Nephron (organoid): ENCODE measurements around the gene MALRD1.

Experiments used
- H3K27ac Mint-ChIP-seq, 3 experiments: 2 replicates each; pipeline ENCODE4 v1.8.0; 2020; ENCODE audit warnings: mixed read lengths in 3 of 3, mild to moderate bottlenecking in 2 of 3, moderate library complexity in 1 of 3
- H3K27me3 Mint-ChIP-seq: 2 replicates; pipeline ENCODE4 v1.8.0; 2021; ENCODE audit warnings: low read depth, mild to moderate bottlenecking, moderate library complexity, mixed read lengths
- H3K36me3 Mint-ChIP-seq: 2 replicates; pipeline ENCODE4 v1.8.0; 2020; ENCODE audit warnings: low read depth, mixed read lengths
- H3K4me1 Mint-ChIP-seq: 2 replicates; pipeline ENCODE4 v1.8.0; 2020; ENCODE audit warnings: mixed read lengths
- H3K4me3 Mint-ChIP-seq, 3 experiments: 2 replicates each; pipeline ENCODE4 v1.8.0; 2020; ENCODE audit warnings: mild to moderate bottlenecking in 3 of 3, mixed read lengths in 3 of 3, moderate library complexity in 2 of 3
- H3K9me3 Mint-ChIP-seq: 2 replicates; pipeline ENCODE4 v1.8.0; 2020; ENCODE audit warnings: mixed read lengths
- TF ChIP-seq, protein P1 (sequence below), 3 experiments: fragments of 200-600 bp; sonication (generic); IDR thresholded peaks; one replicate each; pipeline ENCODE4 v1.5.0; 2021; ENCODE audit warnings: antibody characterized with exemption in 3 of 3; ENCODE audit not compliant: unreplicated experiment in 3 of 3

MALRD1 gene

DNA sequence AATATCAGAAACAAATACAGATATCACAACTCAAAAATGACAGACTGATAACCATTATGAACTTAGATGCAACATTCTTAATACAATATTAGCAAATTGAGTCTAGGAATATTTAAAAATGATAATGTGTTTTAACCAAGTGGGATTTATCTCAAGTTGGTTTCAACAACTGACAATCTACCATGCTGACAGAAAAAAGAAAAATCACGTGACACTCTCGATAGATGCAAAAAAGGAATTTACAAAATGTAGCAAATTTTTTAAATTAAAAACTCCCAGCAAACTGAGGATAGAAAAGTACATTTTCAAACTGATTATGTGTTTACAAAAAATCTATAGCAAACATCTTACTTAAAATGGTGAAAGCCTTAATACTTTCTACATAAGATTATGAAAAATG lies 177.4 kb downstream of the MALRD1 start:
- Mint-ChIP-seq H3K9me3 (no peaks in the 10 kb centered on the region), H3K4me3 (no peak overlapping the region), H3K27ac (no peak overlapping the region), H3K4me1 (no peaks in the 10 kb centered on the region), H3K27me3 (no peaks in the 10 kb centered on the region), H3K36me3 (no peaks in the 10 kb centered on the region)
- TF ChIP-seq, protein P1, sequence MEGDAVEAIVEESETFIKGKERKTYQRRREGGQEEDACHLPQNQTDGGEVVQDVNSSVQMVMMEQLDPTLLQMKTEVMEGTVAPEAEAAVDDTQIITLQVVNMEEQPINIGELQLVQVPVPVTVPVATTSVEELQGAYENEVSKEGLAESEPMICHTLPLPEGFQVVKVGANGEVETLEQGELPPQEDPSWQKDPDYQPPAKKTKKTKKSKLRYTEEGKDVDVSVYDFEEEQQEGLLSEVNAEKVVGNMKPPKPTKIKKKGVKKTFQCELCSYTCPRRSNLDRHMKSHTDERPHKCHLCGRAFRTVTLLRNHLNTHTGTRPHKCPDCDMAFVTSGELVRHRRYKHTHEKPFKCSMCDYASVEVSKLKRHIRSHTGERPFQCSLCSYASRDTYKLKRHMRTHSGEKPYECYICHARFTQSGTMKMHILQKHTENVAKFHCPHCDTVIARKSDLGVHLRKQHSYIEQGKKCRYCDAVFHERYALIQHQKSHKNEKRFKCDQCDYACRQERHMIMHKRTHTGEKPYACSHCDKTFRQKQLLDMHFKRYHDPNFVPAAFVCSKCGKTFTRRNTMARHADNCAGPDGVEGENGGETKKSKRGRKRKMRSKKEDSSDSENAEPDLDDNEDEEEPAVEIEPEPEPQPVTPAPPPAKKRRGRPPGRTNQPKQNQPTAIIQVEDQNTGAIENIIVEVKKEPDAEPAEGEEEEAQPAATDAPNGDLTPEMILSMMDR (IDR thresholded peaks at IDR 0.05; ENCODE audit: unreplicated experiment in 3 of 3): no peak

DNA sequence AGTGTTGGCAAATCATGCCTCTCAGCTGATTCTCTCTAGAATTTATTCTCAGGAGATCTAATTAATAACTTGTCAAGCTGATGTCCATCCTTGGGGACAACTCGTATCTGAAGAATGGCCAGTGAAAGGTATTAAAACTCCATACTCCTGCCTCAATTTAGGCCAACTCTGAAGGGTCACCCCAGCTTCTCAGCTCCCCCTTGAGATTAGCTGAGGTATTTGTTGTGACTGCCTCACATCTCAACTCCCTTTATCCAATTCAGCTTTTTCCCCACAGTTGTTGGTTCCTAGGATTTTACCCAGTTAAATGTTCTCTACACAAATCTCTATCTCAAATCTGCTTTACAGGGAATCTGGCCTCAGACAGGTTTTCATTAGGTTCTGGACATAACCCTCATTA lies 182.4 kb downstream of the MALRD1 start:
- Mint-ChIP-seq H3K4me1 (no peaks in the 10 kb centered on the region), H3K27ac (no peak overlapping the region)

DNA sequence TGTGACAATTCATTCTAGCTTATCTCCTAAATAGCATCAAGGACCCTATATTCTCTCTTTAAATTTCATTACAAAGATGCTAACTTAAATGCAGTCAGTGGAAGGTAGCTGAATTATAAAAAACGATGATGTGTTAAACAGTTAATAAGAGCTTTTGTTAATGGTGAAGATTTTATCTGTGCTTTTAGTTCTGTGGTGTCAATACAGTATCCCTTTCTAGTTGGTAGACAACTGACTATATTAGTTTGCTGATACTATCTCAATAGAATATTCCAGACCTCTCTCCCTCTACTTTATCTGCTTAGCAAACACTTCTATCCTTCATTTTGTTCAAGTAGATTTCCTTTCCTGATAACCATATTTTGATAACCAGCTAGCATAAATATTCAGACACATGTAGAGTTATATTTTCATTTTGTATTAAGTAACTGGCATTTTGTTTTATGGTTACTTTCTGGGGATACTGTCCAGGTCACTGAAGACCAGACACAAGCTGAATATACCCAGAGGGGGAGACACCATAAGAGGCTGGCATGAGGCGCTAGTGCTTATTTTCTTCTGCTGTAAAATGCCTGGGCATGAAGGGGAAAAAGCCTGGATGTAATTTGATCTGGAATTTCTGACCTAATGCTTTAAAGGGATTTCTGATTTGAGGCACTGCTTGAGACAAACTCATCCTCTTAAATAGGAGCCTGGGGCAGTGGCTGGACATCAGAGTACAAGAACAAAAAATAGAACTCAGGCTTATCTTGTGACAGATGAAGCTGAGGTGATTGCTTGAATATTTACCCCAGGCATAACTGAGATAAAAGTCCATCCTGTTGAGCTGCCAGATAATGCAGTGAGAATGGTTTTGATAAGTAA lies 197.5 kb downstream of the MALRD1 start:
- H3K4me1 Mint-ChIP-seq: peaks cover 12% of the 10 kb centered on the region
- TF ChIP-seq, protein P1 (IDR thresholded peaks at IDR 0.05; ENCODE audit: unreplicated experiment in 3 of 3): no peak
- H3K27ac Mint-ChIP-seq: peak overlapping the region in 1 of 3 experiments; percentile 81
- H3K9me3 Mint-ChIP-seq: peaks cover 6% of the 10 kb centered on the region
- H3K36me3 Mint-ChIP-seq: no peaks in the 10 kb centered on the region
- no peak overlapping the region for H3K4me3 Mint-ChIP-seq
- no peaks in the 10 kb centered on the region for H3K27me3 Mint-ChIP-seq

More for the DNA sequence above, 182.4 kb downstream of the MALRD1 start:
- TF ChIP-seq, protein P1 (IDR thresholded peaks at IDR 0.05; ENCODE audit: unreplicated experiment in 3 of 3): no peak
- peaks cover 11% of the 10 kb centered on the region for H3K9me3 Mint-ChIP-seq
- H3K36me3 Mint-ChIP-seq: no peaks in the 10 kb centered on the region
- H3K27me3 Mint-ChIP-seq: no peaks in the 10 kb centered on the region
- H3K4me3 Mint-ChIP-seq: no peak overlapping the region

DNA sequence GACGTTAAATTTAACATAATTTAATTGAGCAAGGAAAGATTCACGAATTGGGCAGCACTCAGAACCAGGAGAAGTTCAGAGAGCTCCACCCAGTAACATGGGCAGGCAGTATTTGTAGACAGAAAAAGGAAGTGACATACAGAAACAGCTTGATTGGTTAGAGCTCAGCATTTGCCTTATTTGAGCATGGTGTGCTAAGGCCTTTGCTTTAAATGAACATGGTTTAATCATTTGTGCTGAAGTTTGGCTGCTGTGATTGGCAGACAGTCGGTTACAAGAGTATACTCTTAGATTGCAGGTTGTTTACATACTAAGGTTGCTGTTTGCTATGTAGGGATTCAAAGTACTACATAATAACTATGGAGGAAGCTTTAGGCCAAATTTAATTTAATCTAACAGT lies 199.2 kb downstream of the MALRD1 start:
- no peaks in the 10 kb centered on the region for H3K27me3 Mint-ChIP-seq
- TF ChIP-seq, protein P1 (IDR thresholded peaks at IDR 0.05; ENCODE audit: unreplicated experiment in 3 of 3): no peak
- peaks cover 2% of the 10 kb centered on the region for H3K9me3 Mint-ChIP-seq
- H3K4me3 Mint-ChIP-seq: no peak overlapping the region
- peaks cover 24% of the 10 kb centered on the region for H3K4me1 Mint-ChIP-seq
- no peak overlapping the region for H3K27ac Mint-ChIP-seq
- H3K36me3 Mint-ChIP-seq: no peaks in the 10 kb centered on the region

DNA sequence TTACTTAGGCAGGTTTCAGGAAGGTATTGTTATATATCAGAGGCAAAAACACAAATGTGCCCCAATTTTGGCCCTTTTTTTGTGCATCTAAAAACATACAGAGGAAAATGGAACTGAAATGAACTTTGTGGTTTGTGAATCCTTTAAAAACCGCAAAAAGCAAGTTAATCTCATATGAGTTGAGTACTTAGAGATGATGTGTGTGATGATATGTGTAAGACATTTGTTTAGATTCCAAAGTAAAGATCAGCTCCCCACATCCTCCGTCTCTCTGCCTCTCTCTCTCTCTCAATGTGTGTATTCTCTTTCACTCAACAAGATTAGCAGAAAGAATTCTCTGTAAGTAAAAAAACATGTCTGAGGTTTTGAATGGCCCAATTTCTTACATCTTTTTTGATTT lies 201.9 kb downstream of the MALRD1 start:
- H3K4me3 Mint-ChIP-seq: no peak overlapping the region
- peaks cover 34% of the 10 kb centered on the region for H3K4me1 Mint-ChIP-seq
- H3K27ac Mint-ChIP-seq: peak overlapping the region; percentile 17 to 97 (median 60)
- H3K36me3 Mint-ChIP-seq: no peaks in the 10 kb centered on the region
- H3K9me3 Mint-ChIP-seq: no peaks in the 10 kb centered on the region
- no peaks in the 10 kb centered on the region for H3K27me3 Mint-ChIP-seq
- TF ChIP-seq, protein P1 (IDR thresholded peaks at IDR 0.05; ENCODE audit: unreplicated experiment in 3 of 3): no peak

DNA sequence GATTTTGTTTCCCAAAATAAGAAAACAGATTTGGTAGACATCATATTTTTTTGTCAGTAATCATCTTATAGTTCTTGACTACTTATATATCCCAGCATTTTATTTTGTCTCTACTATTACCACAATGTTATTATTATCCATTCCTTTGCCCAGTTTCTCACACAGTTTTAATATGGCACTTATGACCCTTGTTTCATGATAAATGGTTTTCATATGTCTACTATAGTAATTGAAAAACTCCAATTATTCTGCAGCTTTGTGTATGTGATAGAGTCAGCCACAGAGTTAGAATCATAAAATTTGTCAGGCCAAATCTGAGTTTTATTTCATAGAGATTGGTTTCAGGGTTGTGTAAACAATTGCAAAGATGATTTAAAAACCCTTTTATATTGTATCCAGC lies 203.9 kb downstream of the MALRD1 start:
- peak overlapping the region; percentile 94 to 97 (median 96) for H3K27ac Mint-ChIP-seq
- no peaks in the 10 kb centered on the region for H3K27me3 Mint-ChIP-seq
- H3K36me3 Mint-ChIP-seq: no peaks in the 10 kb centered on the region
- peaks cover 32% of the 10 kb centered on the region for H3K4me1 Mint-ChIP-seq
- no peak overlapping the region for H3K4me3 Mint-ChIP-seq
- H3K9me3 Mint-ChIP-seq: no peaks in the 10 kb centered on the region
- TF ChIP-seq, protein P1 (IDR thresholded peaks at IDR 0.05; ENCODE audit: unreplicated experiment in 3 of 3): no peak
